Uterus (tissue), 2 donors: ENCODE data around the gene KDM4C.

Source experiments
- CTCF ChIP-seq, 4 experiments: fragments of 200-600 bp in 2 of 4; fragments of 450-650 bp in 2 of 4; sonication (generic) in 2 of 4; IDR thresholded peaks; one replicate each; pipeline ENCODE4 v1.5.1; 2016 to 2019; ENCODE audit warnings: antibody characterized with exemption in 4 of 4, mild to moderate bottlenecking in 2 of 4, moderate library complexity in 1 of 4
- POLR2A ChIP-seq, 2 donors: fragments of 450-650 bp; IDR thresholded peaks; one replicate each; pipeline ENCODE4 v1.6.1; 2016; ENCODE audit warnings: antibody characterized with exemption in 2 of 2, mild to moderate bottlenecking in 1 of 2, moderate library complexity in 1 of 2

DNA sequence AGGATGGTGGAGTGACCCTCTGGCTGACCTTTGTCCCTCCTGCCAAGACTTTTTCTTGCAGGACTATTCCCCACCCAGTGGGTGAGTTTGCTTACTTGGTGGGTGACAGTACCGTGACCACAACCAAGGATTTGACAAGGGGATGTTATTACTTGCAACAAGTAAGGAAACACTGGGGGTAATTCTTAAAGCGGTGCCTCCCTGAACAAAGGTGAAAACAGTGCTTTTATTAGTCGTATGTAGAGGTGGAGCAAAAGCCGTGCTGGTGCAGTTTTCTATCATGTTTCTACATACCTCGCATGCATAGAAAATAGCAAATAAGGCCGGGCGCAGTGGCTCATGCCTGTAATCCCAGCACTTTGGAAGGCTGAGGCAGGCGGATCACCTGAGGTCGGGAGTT lies 41.0 kb upstream of the KDM4C start:
- no peak for TF ChIP-seq CTCF (IDR thresholded peaks at IDR 0.05)
- no peak for TF ChIP-seq POLR2A (IDR thresholded peaks at IDR 0.05)
